Stimulated activated CD4-positive, alpha-beta T cell treated with anti-CD3 and anti-CD28 coated beads, Interleukin-15, amount 100 ng/mL, for 24 hours (primary cell): Measurements from ENCODE around the gene SLC9C1.
"Not testable (repeated sequence)": the region's sequence is repeated elsewhere in the genome, so short reads cannot be mapped to it uniquely, and the experiment has no call there.

ENCODE experiments used
- DNase-seq: peaks from one replicate; pipeline ENCODE4 v3.0.0-alpha.2; 2020

Gene SLC9C1

DNA sequence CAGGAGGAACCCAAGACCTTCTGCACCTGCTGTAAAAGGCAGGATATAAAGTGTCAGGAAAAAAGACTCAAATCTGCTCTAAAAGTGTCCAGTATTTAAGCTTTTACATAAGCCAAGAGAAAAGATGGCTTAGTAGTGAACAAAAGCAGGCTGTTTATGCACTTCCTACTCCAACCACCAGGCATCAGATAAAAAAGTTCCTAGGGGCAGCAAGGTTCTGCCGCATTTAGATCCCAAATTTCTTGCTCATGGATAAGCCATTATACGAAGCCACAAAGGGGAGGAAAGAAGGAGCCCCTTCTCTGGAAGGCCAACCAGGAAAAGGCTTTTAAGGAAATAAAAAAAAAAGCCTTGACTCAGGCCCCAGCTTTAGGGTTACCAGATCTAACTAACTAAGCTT, 10.6 kb upstream of the SLC9C1 start:
- no peak for DNase-seq

DNA sequence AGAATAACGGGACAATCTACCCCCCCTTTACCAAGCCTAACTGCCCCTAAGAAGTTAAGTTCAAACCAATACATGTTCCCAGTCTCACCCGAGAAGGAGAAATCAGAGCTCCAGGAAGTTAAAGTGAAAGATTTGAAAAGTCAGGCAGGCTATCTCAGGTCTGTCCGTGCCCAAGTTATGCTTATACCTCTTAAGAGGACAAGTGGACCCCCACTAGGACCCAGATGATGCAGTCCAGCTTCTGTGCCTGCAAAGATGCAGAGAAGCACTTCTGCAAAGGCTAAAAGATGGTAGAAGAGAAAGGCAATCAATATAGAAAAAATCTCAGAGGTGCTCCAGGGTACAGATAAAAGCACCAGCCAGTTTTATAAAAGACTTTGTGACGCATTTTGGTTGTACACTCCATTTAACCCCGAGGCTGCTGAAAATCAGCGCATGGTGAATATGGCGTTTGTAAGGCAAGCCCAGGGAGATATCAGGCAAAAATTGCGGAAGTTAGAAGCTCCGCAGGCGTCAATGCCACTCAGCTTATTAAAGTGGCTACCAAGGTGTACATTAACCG, 9.8 kb upstream of the SLC9C1 start:
- DNase-seq: no peak

DNA sequence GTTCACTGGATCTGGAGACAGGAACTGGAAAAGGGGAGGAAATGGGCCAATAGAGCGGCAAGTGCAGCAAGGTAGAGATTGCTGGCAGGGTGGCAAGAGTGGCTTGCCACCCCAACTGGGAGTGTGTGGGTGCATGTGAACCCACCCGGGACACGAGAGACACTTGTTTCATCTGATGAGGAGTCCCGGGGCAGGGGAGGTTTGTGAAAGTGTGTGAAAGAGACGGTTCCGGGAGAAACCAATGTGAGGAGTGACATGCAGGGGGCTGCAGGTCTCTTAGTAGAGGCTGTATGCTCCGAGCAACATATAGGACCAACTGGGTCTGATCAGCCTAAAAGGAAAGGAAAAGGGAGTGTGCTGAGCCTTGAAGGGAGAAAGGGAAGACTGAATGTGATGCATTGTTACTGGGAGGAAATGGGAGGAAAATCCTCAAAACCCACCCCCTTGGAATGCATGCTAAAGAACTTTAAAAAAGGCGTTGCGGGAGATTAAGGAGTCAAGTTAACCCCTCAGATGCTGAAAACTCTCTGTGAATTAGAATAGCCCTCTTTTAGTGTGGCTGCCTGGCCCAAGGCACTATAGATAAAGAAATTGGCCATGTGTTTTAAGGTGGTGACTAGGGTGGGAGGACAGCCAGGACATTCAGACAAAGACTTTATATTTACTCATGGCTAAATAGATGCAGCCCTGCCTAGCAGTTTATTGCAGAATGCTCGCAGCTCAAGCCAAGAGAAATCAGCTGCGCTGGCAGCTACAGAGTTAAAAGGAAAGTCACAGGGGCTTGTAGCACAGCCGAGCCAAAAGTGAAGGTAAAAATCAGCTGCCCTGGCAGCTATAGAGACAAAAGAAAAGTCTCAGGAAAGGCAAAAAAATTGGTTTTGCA, 9.1 kb upstream of the SLC9C1 start:
- DNase-seq: no peak

- no peak for DNase-seq
Observed at GRCh38 chr3:112302150-112302830, 8.3 kb upstream of the SLC9C1 start.

DNA sequence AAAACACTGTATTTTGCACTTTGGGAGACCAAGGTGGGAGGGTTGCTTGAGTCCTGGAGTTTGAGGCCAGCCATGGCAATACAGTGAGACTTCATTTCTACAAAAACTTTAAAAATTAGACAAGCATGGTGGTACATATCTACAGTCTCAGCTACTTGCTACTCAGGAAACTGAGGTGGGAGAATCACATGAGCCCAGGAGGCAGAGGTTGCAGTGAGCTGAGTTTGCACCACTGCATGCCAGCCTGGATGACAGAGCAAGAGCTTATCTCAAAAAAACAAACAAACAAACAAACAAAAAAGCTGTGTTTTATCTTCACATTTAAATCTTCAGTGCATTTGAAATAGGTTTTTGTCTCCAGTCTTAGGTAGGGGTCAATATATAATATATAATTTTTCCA, 4.8 kb upstream of the SLC9C1 start:
- DNase-seq: no peak

DNA sequence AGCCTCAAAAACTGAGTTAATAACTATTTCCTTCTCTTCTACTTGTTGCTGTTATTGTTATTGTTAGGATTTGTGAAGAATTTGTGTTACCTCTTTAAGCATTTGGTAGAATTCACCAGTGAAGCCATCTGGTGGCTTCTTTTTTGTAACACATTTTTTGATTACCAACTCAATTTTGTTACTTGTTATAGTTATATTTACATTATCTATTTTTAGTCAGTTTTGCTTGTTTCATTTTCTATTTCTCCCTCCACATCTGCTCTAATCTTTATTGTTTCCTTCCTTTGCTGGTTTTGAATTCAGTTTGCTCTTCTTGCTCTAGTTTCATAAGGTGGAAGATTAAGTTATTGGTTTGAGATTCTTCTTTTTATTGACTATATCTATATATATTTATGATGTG, 3.7 kb upstream of the SLC9C1 start:
- no peak for DNase-seq

- DNase-seq: no peak
Observed at GRCh38 chr3:112289011-112289410, 5.0 kb downstream of the SLC9C1 start.

DNA sequence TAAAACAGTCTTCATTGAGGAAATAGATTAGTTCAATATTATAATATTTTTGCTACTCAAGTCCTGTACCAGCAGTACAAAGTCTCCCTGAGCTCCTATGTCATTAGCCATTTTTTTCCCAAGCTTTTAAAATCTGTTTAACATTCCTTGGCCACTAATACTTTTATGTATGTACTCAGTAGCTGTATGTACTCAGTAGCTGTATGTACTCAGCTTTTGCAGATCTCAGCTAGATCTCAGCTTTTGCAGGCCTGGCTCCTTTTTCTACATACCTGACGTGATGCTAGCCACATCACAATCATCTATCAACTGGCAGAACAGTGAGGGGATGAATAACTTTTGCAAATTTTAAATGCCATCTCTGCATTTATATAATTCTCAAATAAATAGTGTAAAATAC, 13.8 kb downstream of the SLC9C1 start:
- DNase-seq: no peak

- no peak for DNase-seq
Observed at GRCh38 chr3:112273536-112273935, 20.5 kb downstream of the SLC9C1 start.

DNA sequence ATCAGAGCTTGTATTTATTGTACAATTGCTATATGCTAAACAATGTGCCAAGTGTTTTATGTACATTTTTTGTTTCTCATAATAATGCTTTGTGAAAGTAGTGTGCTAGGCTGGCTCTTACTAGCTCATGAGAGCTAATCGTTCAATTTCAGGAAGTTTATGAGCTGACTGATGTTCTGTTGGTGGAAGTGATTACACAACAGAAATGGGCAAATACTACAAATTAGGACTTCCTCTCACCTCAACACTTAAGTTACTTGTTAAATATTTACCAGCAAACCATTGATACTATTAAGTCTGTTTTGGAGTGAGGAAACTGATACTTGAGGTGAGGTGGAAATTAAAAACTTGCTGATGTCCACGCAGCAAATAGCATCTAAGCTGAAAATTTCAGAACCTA, 32.3 kb downstream of the SLC9C1 start:
- DNase-seq: no peak

DNA sequence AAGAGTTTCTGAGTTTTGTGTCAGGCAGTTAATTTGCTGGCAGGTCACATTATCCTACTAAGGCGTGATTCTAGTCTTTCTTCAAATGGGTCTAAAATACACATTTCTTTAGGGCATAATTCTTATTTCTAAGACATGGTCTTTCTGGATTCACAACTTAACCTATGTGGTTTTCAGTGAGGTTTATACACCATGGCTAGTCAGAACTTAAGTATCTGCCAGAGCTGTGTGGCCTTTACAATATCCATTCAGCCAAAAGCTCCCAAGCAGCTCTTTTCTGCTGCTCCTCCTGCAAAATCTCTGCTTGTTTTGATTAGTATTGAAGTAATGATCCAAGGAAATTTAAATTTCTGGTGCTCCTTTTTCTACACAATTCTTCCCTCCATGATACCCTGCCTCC, 33.5 kb downstream of the SLC9C1 start:
- no peak for DNase-seq

- no peak for DNase-seq
Observed at GRCh38 chr3:112253301-112253971, 40.6 kb downstream of the SLC9C1 start.

DNA sequence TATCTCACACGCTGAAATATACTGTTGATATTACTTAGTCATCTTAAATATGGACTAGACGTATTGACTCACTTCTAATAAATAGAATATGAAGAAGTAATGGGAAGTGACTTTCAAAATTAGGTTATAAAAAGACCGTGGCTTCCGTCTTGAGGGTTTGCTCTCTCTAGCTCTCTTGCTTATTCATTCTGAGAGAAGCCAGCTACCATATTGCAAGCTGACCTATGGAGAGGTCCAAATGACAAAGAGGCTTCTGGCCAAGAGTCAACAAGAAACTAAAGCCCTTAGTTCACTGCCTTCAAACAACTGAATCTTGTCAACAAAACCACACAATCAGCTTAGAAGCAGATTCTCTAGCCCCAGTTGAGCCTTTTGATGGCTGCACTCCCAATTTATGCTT, 46.1 kb downstream of the SLC9C1 start:
- DNase-seq: no peak

DNA sequence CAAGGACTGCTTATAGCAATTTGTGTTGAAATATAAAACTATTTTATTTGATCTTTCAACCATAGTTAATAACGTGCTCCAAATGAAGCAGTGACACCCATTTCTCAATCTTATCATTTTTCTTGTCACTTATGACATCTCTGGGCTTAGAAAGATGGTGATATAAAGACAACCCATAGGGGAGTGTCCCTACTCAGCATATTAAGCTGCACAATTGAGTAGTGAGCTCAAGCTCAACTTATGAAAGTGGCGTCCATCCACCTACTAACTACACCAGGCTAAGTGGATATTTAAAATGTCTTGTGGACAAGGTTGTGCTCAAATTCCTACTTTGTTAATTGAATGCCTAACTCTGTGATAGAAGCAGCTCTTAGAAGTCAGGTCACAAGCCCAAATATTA, 46.7 kb downstream of the SLC9C1 start:
- DNase-seq: no peak

DNA sequence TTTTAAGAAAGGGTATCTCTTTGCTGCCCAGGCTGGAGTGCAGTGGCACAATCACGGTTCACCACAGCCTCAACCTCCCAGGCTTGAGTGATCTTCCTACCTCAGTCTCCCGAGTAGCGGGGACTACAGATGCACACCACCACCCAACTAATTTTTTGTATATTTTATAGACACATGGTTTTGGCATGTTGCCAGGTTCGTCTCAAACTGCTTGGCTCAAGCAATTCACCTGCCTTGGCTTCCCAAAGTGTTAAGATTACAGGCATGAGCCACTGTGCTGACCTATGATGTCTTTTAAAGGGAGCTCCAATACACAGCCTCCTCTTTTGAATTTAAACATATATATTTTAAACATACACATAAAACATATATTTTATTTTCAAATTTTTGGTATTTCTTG, 60.9 kb downstream of the SLC9C1 start:
- DNase-seq: no peak

GRCh38 chr3:112231727-112232126, 62.3 kb downstream of the SLC9C1 start:
- no peak for DNase-seq

- DNase-seq: no peak
Observed at GRCh38 chr3:112230033-112230432, 64.0 kb downstream of the SLC9C1 start.

DNA sequence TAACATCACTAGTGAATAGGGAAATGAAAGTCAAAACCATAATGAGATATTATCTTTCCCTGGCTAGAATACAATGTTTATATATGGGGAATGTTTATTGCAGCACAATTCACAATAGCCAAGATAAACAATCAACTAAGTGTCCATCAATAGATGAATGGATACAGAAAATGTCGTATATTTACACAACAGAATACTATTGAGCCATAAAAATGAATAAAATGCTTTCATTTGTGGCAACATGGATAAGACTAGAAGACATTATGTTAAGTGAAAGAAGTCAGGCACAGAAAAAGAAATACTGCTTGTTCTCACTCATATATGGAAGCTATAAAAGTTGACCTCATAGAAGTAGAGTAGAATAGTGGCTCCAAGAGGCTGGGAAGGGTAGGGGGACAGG, 65.2 kb downstream of the SLC9C1 start:
- DNase-seq: no peak

GRCh38 chr3:112200317-112200666, 93.7 kb downstream of the SLC9C1 start:
- DNase-seq: no peak

DNA sequence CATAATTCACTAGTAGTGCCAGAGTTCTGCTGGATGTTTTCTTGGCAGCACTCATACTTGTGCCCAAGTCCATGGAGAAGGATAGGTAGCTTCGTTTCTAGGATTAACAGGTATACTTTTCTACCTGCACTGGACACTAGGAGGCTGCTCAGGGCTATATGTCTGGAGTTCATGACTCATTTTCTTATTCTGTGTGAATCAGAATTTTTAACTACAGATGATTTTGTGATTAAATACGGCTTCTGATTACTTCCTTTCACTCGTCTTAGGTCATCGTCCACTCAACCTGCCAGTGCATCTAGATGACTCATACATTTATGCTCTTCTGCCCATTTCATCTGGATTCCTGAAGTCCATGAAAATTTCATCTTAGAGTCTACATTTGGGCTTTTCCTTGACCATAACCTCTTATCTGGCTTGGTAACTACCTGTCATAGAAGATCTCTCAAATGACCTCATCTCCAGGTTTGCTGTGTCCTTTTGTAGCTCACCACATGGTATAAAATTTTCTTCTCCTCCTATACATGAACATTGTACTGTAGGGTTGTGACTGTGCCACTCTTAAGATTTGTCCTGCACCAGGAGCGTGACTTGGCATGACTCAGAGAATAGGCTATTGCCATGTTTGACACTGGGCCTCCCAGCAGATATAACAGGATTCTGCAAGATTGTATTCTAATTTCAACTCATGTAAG, 94.2 kb downstream of the SLC9C1 start:
- DNase-seq: no peak

GRCh38 chr3:112197131-112197530, 96.9 kb downstream of the SLC9C1 start:
- no peak for DNase-seq

DNA sequence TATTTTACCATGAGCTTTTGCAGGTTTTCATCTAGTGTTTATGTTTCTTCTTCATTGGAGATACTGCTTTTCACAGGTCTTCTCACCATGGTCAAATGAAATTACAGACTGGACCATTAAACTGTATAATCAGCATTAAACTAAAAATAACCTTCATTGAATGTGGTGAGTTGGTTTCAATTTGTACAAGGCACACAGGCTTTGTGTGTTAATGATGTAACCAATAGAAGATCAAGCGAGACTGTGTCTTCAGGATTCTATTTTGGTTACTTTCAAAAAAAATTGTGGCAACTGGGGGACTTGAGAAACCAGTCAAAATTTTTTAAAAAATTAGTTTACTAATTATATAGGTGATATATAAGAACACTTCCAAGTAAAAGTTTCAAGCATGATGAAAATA, 106.7 kb downstream of the SLC9C1 start:
- DNase-seq: no peak

DNA sequence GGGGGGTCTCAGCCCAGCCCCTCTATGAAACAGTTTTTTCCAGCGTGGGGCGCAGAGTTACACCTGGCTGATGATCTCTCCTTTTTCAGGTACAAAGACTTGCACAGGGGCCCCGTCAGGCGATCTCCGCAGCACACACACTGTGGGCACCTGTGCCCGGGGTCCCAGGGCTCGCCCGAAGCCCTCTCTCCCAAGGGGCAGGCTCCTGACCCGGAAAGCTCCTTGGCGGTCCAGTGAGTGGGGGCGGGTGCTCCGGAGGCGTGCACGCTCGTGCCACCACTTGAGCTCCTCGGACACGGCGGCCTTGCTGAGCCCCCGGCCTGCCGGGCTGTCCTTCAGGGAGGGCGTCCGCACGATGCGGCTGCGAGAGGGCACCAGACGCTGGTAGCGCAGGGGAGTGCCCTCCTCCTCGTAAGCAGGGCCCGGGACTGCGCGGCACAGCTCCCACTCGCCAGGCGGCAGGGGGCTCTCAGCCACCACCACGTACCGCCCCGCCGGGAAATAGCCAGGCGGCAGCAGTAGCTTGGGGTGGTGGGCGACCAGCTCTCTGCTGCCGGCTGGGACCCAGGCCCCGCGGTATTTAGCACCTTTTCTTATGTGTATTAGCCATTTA, 108.5 kb downstream of the SLC9C1 start:
- not testable (repeated sequence) for DNase-seq
